ENCODE data around the gene EVPL. TPM values are rescaled to one million over a fixed set of nuclear protein-coding genes. Genes with fewer than 3 reads are reported as not detected.

The EVPL gene
- total RNA-seq, 2 experiments from 2014 or later = 5.1 to 9.9 TPM

DNA sequence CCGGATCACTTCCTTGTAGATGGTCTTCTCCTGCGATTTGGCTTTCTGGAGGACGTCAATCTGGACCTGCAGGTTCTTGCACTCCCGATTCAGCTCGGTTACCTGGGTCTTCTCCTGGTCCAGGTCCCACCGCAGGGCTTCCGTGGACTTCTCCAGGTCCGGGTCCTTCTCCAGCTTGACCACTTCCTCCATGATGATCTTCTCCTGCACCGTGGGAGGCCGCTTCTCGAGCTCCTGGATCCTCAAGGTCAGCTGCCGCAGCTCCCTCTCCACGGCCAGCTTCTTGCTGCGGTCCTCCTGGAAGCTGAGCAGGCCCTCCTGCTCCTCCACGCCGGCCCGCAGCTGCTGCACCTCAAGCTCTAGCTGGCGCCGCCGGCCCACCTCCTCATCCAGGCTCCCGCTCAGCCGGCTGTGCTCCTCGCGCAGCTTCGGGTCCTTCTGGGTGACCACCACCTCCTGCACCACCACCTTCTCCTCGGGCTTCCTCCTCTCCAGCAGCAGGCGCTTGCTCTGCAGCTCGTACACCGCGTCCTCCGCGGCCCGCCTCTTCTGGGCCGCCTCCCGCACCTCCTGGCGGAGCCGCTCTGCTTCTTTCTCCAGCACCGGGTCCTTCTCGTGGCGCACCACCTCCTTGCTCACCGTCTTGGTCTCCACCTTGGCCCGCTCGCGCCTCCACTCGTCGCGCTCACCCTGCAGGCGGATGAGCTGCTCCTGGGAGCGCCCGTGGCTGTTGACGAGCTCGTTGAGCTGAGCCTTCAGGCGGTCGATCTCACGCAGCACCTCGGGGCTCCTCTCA lies 18.3 kb downstream of the EVPL start:
- H3K4me2 ChIP-seq (ENCODE audit: low read length) = no peak overlapping the region
- intact Hi-C loops (cut with micrococcal nuclease; ENCODE audit: unreplicated experiment) = loop anchor here (5.0 kb wide), 1 partner anchor 152 kb away; the partner anchor contains the start of gene WBP2
- no peaks in the 10 kb centered on the region for H4K20me1 ChIP-seq (ENCODE audit: insufficient read depth, low read length)
- peaks cover 2% of the 10 kb centered on the region for H3K4me1 ChIP-seq (ENCODE audit: insufficient read depth, low read length, poor library complexity, severe bottlenecking)
- no peak overlapping the region for H2AFZ ChIP-seq (ENCODE audit: low read length)
- TF ChIP-seq EZH2phosphoT487 (IDR thresholded peaks at IDR 0.05; ENCODE audit: borderline replicate concordance, low read depth, low read length) = no peak
- TF ChIP-seq, protein P1, sequence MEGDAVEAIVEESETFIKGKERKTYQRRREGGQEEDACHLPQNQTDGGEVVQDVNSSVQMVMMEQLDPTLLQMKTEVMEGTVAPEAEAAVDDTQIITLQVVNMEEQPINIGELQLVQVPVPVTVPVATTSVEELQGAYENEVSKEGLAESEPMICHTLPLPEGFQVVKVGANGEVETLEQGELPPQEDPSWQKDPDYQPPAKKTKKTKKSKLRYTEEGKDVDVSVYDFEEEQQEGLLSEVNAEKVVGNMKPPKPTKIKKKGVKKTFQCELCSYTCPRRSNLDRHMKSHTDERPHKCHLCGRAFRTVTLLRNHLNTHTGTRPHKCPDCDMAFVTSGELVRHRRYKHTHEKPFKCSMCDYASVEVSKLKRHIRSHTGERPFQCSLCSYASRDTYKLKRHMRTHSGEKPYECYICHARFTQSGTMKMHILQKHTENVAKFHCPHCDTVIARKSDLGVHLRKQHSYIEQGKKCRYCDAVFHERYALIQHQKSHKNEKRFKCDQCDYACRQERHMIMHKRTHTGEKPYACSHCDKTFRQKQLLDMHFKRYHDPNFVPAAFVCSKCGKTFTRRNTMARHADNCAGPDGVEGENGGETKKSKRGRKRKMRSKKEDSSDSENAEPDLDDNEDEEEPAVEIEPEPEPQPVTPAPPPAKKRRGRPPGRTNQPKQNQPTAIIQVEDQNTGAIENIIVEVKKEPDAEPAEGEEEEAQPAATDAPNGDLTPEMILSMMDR (conservative IDR thresholded peaks at IDR 0.05; ENCODE audit: low read length) = no peak
- BruUV-seq (replicated peaks) = no TSS peak
- no peaks in the 10 kb centered on the region for H3K79me2 ChIP-seq (ENCODE audit: insufficient read depth, low read depth, low read length)
- DNase-seq (ENCODE audit: low spot score) = no peak
- no peaks in the 10 kb centered on the region for H3K9me3 ChIP-seq (ENCODE audit: low read length)
- H3K9me2 ChIP-seq (ENCODE audit: insufficient read depth, low read length) = no peaks in the 10 kb centered on the region
- H3K4me3 ChIP-seq (ENCODE audit: low read depth, low read length, poor library complexity, severe bottlenecking) = no peak overlapping the region
- peaks cover 12% of the 10 kb centered on the region; the same call in 1 of the 2 replicates for H3K36me3 ChIP-seq (ENCODE audit: insufficient read depth, low read length)
- ChIA-PET POLR2A (interaction anchor here (0.6 kb wide), 1 partner anchor 101 kb away, joined by 5 read pairs; no protein-coding TSS in a partner anchor), CTCF (ENCODE audit: unreplicated experiment) (interaction anchor here (1.2 kb wide), 1 partner anchor 104 kb away, joined by 3 read pairs; no protein-coding TSS in a partner anchor)
- no peak overlapping the region for H3K27ac ChIP-seq (ENCODE audit: low read depth, low read length, poor library complexity, severe bottlenecking)

DNA sequence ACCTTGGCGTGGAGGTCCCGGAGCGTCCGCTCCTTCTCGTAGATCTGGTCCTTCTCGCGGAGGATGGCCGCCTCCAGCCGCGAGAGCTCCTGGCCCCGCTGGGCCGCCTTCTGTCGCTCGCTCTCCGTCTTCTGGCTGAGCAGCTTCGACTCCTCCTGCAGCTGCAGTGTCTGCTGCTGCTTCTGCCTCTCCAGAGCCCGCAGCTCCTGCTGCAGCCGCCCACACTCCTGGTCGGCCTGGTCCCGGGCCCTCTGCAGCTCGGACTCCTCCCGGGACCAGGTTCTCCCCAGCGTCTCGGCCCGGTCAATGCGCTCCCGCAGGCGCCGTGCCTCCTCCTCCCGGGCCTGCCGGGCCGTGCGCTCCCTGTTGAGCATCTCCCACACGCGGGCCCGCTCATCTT lies 18.9 kb downstream of the EVPL start:
- Histone ChIP-seq H3K4me3 (ENCODE audit: low read depth, low read length, poor library complexity, severe bottlenecking) (no peak overlapping the region), H4K20me1 (ENCODE audit: insufficient read depth, low read length) (no peaks in the 10 kb centered on the region), H3K79me2 (ENCODE audit: insufficient read depth, low read depth, low read length) (no peaks in the 10 kb centered on the region), H2AFZ (ENCODE audit: low read length) (no peak overlapping the region), H3K27ac (ENCODE audit: low read depth, low read length, poor library complexity, severe bottlenecking) (no peak overlapping the region), H3K36me3 (ENCODE audit: insufficient read depth, low read length) (peaks cover 12% of the 10 kb centered on the region; the same call in 1 of the 2 replicates), H3K4me2 (ENCODE audit: low read length) (no peak overlapping the region), H3K9me3 (ENCODE audit: low read length) (no peaks in the 10 kb centered on the region), H3K9me2 (ENCODE audit: insufficient read depth, low read length) (no peaks in the 10 kb centered on the region), H3K4me1 (ENCODE audit: insufficient read depth, low read length, poor library complexity, severe bottlenecking) (no peaks in the 10 kb centered on the region)
- intact Hi-C loops (cut with micrococcal nuclease; ENCODE audit: unreplicated experiment) = loop anchor here (5.0 kb wide), 1 partner anchor 151 kb away; the partner anchor contains the start of gene WBP2
- ChIA-PET POLR2A (interaction anchor here (0.6 kb wide), 1 partner anchor 101 kb away, joined by 5 read pairs; no protein-coding TSS in a partner anchor), CTCF (ENCODE audit: unreplicated experiment) (interaction anchor here (1.2 kb wide), 1 partner anchor 103 kb away, joined by 3 read pairs; no protein-coding TSS in a partner anchor)
- no peak for DNase-seq (ENCODE audit: low spot score)
- TF ChIP-seq, protein P1 (conservative IDR thresholded peaks at IDR 0.05; ENCODE audit: low read length) = no peak
- TF ChIP-seq EZH2phosphoT487 (IDR thresholded peaks at IDR 0.05; ENCODE audit: borderline replicate concordance, low read depth, low read length) = no peak
- BruUV-seq (replicated peaks) = no TSS peak

DNA sequence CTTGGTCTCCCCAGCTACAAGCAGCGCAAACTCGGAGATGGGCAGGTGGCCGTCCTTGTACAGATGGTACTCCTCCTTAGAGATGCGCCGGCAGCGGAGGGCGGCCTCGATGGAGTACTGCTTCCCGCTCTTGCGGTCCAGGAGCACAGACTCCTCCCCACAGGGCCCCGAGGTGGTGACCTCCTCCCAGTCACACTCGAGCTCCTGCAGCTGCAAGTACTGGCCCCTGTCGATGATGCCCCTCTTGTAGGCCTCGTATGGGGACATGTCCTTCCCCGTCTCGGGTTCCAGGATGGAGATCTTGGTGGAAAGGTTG lies 19.3 kb downstream of the EVPL start:
- no peaks in the 10 kb centered on the region for H3K9me2 ChIP-seq (ENCODE audit: insufficient read depth, low read length)
- H2AFZ ChIP-seq (ENCODE audit: low read length) = no peak overlapping the region
- POLR2A ChIA-PET = no interaction called here
- CTCF ChIA-PET (ENCODE audit: unreplicated experiment) = interaction anchor here (0.6 kb wide), 1 partner anchor 14 kb away, joined by 6 read pairs; no protein-coding TSS in a partner anchor
- no peaks in the 10 kb centered on the region for H3K9me3 ChIP-seq (ENCODE audit: low read length)
- H3K27ac ChIP-seq (ENCODE audit: low read depth, low read length, poor library complexity, severe bottlenecking) = no peak overlapping the region
- BruUV-seq (replicated peaks) = no TSS peak
- H3K79me2 ChIP-seq (ENCODE audit: insufficient read depth, low read depth, low read length) = no peaks in the 10 kb centered on the region
- TF ChIP-seq, protein P1 (conservative IDR thresholded peaks at IDR 0.05; ENCODE audit: low read length) = no peak
- TF ChIP-seq EZH2phosphoT487 (IDR thresholded peaks at IDR 0.05; ENCODE audit: borderline replicate concordance, low read depth, low read length) = no peak
- peaks cover 12% of the 10 kb centered on the region; the same call in 1 of the 2 replicates for H3K36me3 ChIP-seq (ENCODE audit: insufficient read depth, low read length)
- no peak overlapping the region for H3K4me2 ChIP-seq (ENCODE audit: low read length)
- H4K20me1 ChIP-seq (ENCODE audit: insufficient read depth, low read length) = no peaks in the 10 kb centered on the region
- DNase-seq (ENCODE audit: low spot score) = no peak
- intact Hi-C loops (cut with micrococcal nuclease; ENCODE audit: unreplicated experiment) = loop anchor here (5.0 kb wide), 1 partner anchor 151 kb away; the partner anchor contains the start of gene WBP2
- H3K4me1 ChIP-seq (ENCODE audit: insufficient read depth, low read length, poor library complexity, severe bottlenecking) = no peaks in the 10 kb centered on the region
- no peak overlapping the region for H3K4me3 ChIP-seq (ENCODE audit: low read depth, low read length, poor library complexity, severe bottlenecking)

All from OCI-LY7 (cell line).